Germinal center (tissue), 1 donor: ENCODE results near the gene MATK.

Experiments used
- DNase-seq: peaks from one replicate; pipeline ENCODE4 v3.0.0; 2012; ENCODE audit warnings: mixed read lengths, low spot score

The MATK gene

DNA sequence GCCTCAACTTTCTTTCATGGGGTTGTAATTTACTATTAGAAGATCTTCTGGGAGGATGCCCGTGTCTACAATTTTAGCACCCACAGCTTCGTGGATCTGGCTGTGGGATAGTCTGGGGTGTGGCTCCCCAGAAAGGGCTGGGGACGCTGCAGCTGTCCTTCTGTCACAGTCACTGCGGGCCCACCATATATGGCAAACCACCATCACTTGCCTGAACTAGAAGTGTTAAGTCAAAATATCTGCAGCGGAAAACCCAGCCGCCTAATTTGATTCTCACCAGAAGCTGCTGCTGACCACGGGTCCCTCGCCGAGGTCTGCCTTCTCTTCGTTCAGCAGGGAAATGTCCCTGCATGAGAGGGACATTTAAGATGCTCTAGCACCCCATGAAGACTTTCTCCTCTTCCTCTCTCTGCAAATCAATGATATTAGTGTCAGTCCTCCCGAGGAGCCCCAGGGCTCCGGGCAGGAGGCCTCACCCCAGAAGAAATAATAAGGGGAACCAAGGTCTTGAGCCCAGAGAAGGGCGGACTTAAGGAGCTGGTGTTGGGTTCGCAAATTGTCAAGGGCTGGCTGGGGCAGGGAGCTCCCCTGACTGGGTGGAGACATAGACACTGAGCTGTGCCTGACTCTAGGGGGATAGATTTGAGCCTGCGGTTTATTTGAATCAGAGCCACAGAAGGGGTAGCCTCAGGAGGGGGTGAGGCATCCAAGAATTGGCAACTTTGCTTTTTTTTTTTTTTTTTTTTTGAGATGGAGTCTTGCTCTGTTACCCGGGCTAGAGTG, 3.0 kb upstream of the MATK start:
- DNase-seq, result no peak

- no peak for DNase-seq
These were observed 687 bp downstream of the MATK start for GRCh38 chr19:3785451-3785937.

- DNase-seq, result no peak
These were observed 1.4 kb downstream of the MATK start for GRCh38 chr19:3784607-3785450.

DNA sequence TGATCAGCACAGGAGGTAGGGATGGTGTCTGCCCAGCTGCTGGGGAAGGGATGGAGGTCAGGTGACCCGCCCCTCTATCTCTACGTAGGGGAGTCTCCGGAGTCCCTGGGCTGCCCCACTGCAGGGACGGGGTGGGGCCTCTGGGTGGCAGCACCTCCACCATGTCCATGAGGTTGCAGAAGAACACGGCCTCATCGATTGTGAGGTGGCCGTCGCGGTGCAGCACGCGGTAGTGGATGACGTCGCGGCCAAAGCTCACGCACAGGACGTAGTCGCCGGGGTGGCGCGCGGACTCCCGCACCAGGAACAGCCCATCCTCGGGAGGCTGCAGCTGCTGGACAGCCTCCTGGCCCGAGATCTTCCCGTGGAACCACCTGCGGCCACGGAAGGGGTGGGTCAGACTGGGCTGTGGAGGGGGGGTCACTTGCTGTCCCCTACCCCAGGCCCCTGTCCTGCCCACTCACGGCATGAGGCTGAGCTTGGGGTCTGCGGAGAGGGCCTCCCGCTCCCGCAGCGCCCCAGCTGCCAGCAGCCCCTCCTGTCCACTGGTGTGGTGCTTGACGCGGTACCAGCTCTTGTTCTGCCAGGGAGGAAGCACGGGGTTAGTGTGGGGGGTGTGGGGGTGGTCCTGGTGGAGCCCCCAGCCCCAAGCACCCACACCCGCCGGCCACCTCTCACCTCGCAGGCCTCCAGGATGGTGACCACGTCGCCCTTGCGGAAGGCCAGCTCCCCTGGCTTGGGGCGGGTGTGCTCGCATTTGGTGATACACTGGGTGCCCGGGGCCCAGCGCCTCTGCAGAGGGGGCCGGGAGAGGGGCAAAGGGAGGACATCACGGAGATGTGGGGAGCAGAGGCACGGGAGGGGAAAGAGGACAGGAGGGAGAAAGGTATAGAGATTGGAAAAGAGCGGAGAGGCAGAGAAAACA, 2.3 kb downstream of the MATK start:
- DNase-seq, result no peak

- DNase-seq, result no peak
These were observed 3.3 kb downstream of the MATK start for GRCh38 chr19:3782903-3783302.

DNA sequence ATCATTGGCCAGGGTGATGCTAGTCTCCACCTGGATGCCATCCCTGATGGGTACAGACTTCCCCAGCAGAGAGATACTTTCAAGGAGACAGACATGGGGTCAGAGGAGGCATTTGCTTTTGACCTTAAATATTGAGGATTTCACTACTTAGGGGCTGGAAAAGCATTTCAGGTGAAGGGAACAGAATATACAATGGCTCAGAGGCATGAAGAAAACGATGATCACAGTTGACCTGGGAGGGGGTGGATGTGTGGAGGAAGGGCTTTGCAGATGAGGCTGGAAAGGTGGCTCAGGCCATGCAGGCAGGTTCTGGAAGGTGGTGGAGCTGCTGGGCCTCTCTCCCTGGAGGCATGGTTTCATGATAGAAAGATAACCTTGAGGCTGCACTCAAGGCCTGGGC, 3.9 kb downstream of the MATK start:
- no peak for DNase-seq

DNA sequence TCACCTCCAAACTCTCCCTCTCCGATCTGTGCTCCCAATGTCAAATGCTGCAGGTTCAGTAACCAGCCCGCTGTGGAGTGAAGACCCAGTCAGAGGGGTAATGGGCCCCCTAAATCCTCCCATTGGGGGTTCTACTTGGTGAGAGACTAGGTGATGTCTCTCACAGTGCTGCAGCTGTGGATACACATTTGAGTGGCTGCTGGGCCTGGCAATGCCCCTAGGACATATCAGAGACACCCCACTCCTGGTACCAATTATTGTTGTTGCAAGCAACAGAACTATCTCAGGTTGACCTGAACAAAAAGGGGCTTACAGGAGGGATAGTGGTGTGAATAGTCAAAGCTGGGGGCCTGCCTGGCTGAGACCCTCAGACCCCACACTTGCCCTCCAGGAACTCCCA, 4.6 kb downstream of the MATK start:
- DNase-seq, result no peak

DNA sequence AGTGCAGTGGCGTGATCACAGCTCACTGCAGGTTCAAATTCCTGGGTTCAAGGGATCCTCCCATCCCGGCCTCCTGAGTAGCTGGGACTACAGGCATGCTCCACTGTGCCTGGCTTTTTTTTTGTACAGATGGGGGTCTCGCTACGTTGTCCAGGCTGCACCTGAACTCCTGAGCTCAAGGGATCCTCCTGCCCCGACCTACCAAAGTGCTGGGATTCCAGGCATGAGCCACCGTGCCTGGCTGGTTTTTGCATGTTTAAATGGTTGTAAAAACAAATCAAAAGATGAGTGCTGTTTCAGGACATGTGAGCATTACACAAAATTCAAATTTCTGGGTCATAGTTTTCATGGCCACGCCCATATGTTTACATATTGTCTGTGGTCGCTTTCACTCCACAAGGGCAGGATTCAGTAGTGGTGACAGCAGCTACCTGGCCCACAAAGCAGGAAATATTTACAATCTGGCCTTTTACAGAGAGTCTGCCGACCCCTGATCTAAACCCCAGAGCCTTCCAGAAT, 5.3 kb downstream of the MATK start:
- no peak for DNase-seq

- DNase-seq, result no peak
These were observed 7.1 kb downstream of the MATK start for GRCh38 chr19:3778899-3779723.

GRCh38 chr19:3778104-3778867, 7.9 kb downstream of the MATK start:
- DNase-seq, result no peak

GRCh38 chr19:3776479-3777040, 9.6 kb downstream of the MATK start:
- DNase-seq, result no peak

DNA sequence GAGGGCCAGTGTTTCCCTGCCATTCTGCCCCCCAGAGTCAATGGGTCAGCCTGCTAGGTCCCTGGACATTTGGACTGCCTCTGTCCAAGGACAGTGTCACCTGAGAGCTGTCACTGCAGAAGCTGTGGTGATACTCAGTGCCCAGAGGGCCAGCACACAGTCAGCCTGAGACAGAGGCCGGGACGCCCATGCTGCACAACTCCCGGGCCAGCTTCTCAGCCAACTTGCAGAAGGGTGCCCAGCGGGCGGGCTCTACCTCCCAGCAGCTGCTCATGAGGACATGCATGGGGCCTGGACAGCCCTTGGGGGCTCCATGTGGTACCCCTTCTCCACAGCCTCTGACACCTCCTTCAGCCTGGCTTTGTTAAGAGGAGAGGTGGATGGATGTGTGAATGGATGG, 10.3 kb downstream of the MATK start:
- no peak for DNase-seq

GRCh38 chr19:3775374-3775711, 10.8 kb downstream of the MATK start:
- no peak for DNase-seq

DNA sequence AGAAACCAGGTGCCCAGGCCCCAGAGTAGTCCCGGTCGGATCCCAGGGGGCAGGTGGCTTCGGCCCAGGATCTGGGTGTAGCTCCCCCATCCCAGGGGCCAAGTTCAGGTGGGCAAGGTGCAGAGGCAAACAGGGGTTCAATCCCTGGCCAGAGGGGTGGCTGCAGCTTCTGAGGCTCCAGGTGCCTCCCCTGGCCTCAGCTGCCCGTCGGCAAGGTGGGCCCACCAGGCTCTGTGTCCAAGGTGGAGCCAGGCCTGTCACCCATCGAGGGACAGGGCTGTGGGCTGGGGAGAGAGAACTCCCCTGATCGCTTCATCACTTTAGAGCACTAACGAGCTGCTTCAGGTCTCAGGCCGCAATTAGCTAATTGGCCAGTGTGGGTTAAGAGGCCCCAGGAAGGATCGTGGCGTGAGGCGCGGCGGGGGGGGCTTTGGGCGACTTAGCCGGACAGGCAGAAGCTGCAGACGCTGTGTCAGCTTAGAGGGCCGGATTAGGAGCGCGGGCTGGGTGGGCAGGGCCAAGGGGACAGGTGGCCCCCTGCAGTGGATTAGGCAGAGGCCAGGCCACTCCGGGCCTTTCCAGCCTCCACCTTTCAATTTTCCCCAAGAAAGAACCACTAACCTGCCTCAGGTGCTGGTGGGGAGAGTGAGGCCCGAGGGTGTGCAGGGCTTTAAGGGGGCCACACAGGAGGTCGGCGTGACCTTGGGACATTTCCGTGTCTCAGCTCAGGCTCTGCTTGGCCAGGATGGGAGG, 11.4 kb downstream of the MATK start:
- no peak for DNase-seq

- DNase-seq, result no peak
These were observed 12.2 kb downstream of the MATK start for GRCh38 chr19:3773814-3774515.

DNA sequence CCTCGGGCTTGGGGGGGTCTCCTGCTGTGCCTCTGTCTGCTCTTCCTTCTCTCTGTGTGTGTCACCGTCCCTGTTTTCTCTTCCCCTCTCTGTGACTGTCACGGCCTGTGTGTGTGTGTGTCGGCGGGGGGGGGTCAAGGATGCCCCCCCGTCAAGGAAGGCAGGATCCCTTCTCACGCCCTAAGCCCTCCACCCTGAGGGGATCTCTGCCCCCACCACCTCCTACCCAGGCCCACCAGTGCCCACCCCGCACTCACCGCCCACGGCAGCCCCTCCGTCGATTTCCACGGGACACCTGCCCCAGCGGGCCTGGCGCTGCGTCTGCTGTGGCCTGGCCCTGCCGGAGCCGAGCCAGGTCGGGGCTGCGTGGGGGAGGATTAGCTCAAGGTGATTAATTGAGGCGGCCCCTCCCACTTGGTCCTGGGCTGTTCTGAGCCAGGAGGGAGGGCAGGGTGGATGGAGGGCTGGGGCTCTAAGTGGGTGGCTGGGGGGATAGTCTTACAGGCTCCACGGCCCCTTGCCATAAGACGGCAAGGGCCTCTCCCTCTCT, 14.2 kb downstream of the MATK start, which contains the start of gene RAX2:
TSS of gene RAX2 (minus strand) at position 323 of the 550 bp plus-strand sequence. CDS start 486 bp downstream, outside the sequence.
- DNase-seq, result no peak

GRCh38 chr19:3771000-3771905, 14.9 kb downstream of the MATK start:
- no peak for DNase-seq
